IPS DF 19.7 (cell line): ENCODE data around the gene OR2T35.
"Not testable (repeated sequence)": the region's sequence is repeated elsewhere in the genome, so short reads cannot be mapped to it uniquely, and the experiment has no call there.

Experiments
- DNase-seq: peaks from one replicate; pipeline ENCODE4 v3.0.0-alpha.2; 2013; ENCODE audit warnings: low read depth, low spot score

The OR2T35 gene

GRCh38 chr1:248645178-248645577 lies at the start of gene OR2T35:
Gene OR2T35, minus strand, starts transcription at chr1:248645278. Its CDS starts 6,020 bp downstream, at chr1:248639258.
- not testable (repeated sequence) for DNase-seq

DNA sequence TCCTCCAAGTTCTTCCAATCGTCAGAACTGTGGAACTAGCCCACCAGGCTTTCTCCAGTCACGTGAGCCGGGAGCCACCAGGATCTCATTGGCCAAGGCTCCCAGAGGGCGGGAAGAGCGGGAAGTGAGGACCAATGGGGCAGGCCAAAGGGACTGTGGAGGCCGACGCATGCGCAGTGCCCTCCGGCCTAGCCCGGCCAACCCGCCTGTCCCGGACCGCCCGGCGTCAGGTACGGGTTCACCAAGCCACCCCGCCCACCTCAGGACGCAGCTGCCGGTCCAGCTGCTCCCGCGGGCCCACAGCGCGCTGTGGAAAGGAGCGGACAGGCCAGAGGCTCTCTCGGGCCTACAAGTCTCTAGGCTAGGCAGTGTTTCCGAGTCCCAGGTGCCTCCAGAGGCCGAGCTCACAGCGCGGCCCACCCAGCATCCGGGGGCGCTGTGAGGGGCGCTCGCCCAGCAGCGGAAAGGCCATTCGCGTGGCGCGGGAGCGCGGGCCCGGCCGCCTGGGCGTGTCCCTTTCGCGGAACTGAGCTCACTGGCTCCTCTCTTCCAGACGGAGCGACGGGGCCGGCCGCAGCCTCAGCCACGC lies 46.6 kb upstream of the OR2T35 start:
- no peak for DNase-seq

GRCh38 chr1:248688527-248689298 lies 43.6 kb upstream of the OR2T35 start:
- no peak for DNase-seq

DNA sequence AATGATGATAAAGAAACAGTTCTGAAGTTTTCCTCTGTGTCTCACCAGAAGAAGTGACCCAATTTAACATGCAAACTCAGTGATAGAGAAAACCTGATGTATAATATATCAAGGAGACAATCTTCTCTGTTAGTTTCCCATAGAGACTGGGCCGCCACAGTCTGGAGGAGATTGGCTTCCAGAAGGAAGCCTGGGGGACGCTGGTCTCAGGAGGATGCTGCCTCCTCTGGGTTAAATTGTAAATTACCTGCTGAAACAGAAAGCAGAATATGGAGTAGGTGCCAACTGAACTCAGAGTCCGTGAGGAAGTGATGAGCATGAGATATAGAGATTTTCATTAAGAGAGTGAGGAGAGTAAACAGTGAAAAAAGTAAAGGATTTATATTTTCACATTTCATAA lies 41.7 kb upstream of the OR2T35 start:
- DNase-seq = no peak

DNA sequence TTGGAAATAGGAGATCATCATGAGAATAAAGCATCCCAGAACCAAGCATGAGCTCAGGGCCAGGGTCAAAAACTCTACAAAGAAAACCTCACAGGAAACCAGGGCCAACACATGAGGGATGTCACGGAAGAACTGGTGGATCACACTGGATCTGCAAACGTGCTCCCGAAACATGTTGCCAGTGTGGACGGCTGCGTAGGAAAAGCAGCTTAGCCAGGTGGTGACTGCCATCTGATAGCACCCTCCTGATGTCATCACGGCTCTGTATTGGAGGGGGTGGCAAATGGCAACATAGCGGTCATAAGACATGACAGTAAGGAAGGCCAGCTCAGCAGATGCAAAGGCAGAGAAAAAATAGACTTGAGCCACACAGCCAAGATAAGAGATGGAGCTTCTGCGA lies 36.6 kb upstream of the OR2T35 start:
- DNase-seq = no peak

DNA sequence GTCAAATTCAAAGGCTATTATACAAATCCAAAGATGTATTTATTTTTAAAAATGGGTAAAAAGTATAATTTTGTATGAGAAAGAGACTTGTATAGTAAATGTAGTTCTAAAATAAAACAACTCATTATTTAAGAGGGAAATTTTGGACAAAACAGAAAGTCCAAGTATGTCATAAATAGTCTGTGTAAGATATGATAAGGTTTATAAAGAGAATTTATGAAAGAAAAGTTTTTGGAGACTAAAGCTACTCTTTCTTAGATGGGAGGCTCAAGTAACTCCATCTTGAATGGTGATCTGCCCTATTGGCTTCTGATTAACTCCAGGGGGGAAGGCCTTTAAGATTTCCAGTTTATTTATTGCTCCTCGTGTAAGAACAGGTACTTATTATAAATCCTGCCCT lies 24.9 kb upstream of the OR2T35 start:
- DNase-seq = no peak

DNA sequence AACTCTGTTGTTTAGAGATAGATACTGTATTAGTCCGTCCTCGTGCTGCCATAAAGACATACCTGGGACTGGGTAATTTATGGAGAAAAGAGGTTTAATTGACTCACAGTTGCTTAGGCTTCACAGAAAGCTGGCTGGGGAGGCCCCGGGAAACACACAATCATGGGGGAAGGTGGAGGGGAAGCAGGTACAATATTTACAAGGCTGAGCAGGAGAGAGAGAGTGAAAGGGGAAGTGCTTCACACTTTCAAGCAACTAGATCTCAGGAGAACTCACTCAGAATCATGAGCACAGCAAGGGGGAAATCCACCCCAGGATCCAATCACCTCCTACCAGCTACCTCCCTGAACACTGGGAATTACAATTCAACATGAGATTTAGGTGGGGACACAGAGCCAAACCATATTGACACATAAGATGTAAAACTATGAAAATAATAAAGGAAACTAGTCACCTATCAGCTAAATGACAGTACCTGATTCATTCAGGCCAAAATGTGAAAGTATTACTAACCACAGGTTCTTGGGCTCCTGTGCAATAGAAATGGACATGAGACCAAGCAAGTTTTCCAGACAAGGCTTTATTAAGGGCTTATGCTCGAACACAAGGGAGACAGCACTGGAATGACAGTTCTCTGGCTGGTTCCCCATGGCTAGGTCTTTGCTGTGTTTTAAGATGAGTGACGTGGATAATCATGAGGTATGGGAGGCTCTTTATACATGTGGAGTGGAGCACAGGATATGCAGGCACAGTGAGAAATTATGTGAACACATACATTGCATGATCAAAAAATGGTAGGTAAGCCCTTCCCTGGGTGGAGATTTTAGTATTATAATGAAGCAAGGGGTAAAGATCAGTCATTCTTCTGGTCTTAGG lies 18.6 kb upstream of the OR2T35 start:
- not testable (repeated sequence) for DNase-seq

DNA sequence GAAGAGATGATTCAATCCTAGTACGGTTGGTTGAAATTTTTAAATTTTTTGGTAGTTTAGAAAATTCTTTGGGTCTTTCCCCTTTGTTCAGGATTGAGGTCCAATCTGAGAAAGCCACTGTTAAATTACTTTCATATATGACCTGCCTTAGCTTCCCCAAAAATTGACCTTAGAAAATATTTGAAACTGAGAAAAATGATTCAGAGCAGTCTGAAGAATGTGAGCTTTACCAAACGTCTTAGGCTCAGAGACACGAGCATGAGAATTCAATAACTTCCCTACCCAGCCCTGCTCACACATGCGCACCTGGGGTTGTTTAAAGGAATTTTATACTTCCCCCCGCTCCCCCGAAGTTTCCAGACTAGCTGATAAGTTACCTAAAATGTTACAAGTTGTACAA lies 11.7 kb upstream of the OR2T35 start:
- DNase-seq = not testable (repeated sequence)

DNA sequence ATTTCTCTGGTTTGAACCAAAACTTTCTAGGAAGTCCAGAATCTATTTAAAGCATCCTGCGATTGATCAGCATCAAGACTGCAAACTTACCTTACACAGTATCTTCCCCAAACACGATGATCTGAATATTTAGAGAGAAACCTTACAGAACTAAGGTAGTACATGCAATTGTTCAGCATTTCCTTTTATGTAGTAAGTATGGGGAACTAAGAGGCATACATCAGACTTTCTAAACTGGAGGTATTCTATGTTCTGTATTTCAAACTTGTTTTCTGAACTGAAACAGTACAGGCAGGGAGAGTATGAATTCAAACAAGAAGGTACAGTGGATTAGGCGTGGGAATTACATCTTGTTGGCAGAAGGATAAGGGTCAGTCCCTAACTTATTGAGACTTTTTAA lies 10.3 kb upstream of the OR2T35 start, which contains the start of gene OR2T27:
TSS of gene OR2T27 (minus strand) at position 175 of the 400 bp plus-strand sequence. CDS start 4,644 bp downstream, outside the sequence.
- DNase-seq = not testable (repeated sequence)

DNA sequence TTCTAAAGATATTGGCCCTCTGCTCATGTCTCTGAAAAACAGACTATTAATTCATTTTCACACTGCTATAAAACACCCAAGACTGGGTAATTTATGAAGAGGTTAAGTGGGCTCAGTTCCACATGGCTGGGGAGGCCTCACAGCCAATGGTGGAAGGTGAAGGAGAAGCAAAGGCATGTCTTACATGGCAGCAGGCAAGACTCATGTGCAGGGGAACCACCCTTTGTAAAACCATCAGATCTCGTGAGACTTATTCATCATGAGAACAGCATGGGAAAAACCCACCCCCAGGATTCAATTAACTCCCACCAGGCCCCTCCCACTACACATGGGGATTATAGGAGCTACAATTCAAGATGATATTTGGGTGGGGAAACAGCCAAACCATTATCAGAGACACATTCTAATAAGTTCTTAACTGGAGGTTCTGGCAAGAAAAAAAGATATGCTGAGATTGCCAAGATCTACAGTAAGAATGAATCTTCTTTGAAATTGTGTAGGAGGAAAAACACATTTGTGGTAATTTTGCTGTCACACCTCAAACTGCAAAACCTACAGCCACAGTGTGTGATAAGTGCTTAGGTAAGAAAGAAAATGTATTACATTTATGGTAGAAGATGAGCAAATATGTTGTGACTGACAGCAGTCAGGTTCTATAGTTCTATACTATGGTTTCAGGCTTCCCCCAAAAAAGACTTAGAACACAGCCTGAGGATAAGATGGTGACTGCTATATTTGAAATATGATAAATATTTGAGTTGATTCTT lies 3.9 kb upstream of the OR2T35 start:
- DNase-seq = not testable (repeated sequence)

- not testable (repeated sequence) for DNase-seq
These were observed 2.0 kb downstream of the OR2T35 start for GRCh38 chr1:248642971-248643651.

DNA sequence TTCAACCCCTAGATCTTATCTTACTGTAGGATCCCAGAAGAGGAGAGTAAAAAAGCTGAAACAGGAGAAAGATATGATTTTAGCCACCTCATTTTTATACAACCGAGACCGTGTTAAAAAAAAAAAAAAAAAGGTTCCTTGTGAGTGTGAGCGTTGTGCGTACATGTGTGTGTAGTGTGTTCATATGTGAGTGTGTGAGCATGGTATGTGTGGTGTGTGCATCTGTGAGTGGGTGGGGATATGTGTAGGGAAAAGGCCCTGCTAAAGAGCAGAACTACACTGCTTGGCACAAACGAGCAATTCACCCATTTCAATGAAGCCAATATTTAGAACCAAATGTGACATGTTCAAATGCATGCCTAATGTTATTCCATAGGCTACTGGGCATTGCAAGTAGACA lies 3.5 kb downstream of the OR2T35 start:
- DNase-seq = not testable (repeated sequence)

DNA sequence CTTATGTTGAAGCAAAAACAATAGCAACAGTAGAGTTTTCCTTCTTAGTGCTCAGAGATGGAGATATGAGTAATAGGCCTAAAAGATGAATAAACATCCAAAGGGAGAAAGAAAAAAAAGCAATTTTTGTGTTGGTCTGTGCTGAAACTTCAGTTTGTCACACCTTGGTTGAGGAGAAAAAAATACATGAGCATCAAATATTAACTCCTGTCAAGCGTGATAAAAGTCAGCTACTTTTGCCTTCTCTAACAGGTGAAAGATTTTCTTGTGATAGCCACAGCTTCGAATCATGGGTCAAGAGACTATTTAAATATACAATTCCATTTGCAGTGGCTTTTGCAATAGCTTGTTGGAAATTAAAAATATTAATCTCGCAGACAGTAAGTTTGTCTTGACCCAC lies 4.2 kb downstream of the OR2T35 start:
- DNase-seq = not testable (repeated sequence)

- not testable (repeated sequence) for DNase-seq
These were observed 5.4 kb downstream of the OR2T35 start for GRCh38 chr1:248639652-248640051.

- DNase-seq = not testable (repeated sequence)
These were observed 8.5 kb downstream of the OR2T35 start for GRCh38 chr1:248636612-248637011.

GRCh38 chr1:248634991-248635390 lies 10.1 kb downstream of the OR2T35 start, which contains the start of gene OR2T11:
Gene OR2T11, minus strand, starts transcription at chr1:248635091. Its CDS starts 7,963 bp downstream, at chr1:248627128.
- DNase-seq = not testable (repeated sequence)

- DNase-seq = no peak
These were observed 13.6 kb downstream of the OR2T35 start for GRCh38 chr1:248631354-248632008.

GRCh38 chr1:248630551-248630950 lies 14.5 kb downstream of the OR2T35 start:
- DNase-seq = no peak

- DNase-seq = no peak
These were observed 16.9 kb downstream of the OR2T35 start for GRCh38 chr1:248627971-248628844.
